GM19463 (cell line): ENCODE results near the gene FAM24A.
"Not testable (repeated sequence)": the region's sequence is repeated elsewhere in the genome, so short reads cannot be mapped to it uniquely, and the experiment has no call there.

ENCODE experiments used
- ATAC-seq: cut with Tn5 transposase; IDR thresholded peaks from one replicate; pipeline ENCODE4 v1.9.1; 2021; ENCODE audit warnings: mild to moderate bottlenecking, moderate library complexity; ENCODE audit not compliant: unreplicated experiment

Gene FAM24A, protein sequence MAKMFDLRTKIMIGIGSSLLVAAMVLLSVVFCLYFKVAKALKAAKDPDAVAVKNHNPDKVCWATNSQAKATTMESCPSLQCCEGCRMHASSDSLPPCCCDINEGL

GRCh38 chr10:122910310-122910709, at the start of gene FAM24A:
Gene FAM24A (plus strand): TSS chr10:122910610. CDS start chr10:122911635, 1,025 bp downstream.
- no peak for ATAC-seq

DNA sequence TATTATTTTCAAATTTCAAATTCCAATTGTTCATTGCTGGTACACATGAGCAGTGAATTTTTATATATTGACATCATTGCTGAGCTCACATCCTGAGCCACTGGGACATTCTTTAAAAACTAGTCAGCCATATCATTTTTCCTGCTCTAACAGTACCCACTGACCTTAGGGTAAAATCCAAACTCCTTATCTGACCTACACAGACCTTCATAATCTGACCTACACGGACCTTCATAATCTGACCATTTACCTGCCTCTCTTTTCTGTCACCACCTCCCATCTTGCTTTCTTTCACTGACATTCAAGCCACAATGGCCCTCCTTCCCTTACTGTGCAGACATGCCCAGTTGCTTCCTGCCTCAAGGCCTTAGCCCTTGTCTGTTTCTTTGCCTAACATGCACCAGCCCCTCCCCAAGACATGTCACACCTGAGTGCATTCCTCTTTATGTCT, 48.7 kb upstream of the FAM24A start:
- ATAC-seq, result no peak

DNA sequence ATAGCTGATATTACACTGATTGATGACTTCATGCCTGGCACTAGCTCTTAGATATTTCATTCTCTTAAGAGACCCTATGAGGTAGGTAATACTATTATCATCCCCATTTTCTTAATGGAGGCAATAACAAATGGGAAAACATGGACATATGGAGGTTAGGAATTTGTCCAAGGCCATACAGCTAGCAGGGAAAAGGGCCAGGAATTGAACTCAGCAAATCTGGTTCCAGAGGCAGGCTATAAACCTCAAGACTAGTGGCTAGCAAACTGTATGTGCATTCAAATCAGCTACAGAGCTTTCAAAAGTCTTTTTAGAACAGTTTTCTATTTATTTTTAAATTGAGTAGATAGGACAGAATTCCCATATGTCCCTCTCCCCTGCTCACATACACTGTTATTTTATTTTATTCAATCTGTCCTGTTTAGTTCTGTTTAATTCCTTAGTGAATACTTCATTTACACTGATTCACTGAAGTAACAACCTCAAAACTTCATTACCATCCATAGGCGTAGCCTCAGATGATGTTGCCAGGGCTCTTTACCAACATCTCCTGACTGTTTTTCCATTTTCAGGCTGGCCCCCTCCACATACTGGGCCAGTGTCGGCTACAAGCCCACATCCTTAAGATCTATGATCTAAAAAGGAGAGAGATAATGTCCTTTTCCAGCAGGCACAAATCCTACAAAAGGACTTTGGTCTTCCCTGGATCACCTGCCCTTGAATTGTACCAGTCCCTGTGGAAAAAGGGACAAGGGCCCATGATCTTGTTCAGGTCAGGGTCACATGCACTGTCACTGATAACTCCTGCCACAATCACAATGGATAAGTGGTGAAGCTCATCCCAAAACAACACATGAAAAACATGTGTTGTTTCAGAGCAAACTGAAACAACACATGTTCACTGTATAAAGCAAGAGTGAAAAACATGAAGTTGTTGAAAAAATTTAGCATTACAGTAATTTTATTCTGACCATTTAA, 46.9 kb upstream of the FAM24A start:
- ATAC-seq, result no peak

- no peak for ATAC-seq
These were observed 46.2 kb upstream of the FAM24A start for GRCh38 chr10:122864194-122864592.

- no peak for ATAC-seq
These were observed 45.5 kb upstream of the FAM24A start for GRCh38 chr10:122864901-122865300.

DNA sequence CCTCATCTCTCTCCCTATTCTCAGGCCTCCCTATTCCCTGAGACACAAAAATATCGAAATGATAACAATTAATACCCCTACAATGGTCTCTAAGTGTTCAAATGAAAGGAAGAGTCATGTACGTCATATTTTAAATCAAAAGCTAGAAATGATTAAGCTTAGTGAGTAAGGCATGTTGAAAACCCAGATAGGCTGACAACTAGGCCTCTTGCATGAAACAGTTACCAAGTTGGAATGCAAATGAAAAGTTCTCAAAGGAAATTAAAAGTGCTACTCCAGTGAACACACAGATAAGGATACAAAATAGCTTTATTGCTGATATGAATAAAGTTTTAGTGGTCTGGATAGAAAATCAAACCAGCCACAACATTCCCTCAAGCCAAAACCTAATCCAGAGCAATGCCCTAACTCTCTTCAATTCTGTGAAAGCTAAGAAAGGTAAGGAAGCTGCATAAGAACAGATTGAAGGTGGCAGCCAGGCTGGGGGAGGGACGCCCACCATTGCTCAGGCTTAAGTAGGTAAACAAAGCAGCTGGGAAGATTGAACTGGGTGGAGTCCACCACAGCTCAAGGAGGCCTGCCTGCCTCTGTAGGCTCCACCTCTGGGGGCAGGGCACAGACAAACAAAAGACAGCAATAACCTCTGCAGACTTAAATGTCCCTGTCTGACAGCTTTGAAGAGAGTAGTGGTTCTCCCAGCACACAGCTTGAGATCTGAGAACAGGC, 43.5 kb upstream of the FAM24A start:
- ATAC-seq, result not testable (repeated sequence)

DNA sequence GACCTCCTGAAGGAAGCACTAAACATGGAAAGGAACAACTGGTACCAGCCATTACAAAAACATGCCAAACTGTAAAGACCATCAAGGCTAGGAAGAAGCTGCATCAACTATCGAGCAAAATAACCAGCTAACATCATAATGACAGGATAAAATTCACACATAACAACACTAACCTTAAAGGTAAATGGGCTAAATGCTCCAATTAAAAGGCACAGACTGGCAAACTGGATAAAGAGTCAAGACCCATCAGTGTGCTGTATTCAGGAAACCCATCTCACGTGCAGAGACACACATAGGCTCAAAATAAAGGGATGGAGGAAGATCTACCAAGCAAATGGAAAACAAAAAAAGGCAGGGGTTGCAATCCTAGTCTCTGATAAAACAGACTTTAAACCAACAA, 41.6 kb upstream of the FAM24A start:
- not testable (repeated sequence) for ATAC-seq

- ATAC-seq, result not testable (repeated sequence)
These were observed 38.5 kb upstream of the FAM24A start for GRCh38 chr10:122871947-122872346.

- no peak for ATAC-seq
These were observed 34.5 kb upstream of the FAM24A start for GRCh38 chr10:122875843-122876466.

GRCh38 chr10:122876467-122876855, 33.9 kb upstream of the FAM24A start:
- no peak for ATAC-seq

GRCh38 chr10:122877264-122877663, 33.1 kb upstream of the FAM24A start:
- no peak for ATAC-seq

DNA sequence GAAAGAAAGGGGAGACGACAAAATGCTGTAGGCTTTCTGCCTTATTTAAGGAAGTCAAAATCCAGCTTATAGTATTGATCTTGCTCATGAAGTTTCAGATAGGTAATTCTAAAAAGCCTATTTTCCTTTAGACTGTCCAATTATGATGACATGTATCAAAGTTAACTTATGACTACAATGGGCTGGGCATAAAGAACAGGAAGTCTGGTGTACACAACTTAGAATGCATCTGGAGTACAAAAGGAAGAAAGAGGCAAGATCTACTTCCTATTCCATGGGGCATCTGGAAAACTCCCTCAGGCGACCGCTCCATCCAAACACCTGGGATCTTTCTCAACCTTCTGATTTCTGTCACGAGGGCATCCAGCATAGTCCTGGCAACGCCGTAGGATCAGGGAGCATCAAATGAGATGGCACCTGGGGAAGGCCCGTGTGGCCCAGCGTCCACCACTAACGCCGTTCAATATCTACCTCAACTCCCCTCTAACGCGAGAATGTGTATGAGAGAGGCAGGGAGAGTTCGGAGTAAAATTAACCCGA, 31.5 kb upstream of the FAM24A start:
- peak; percentile 14 for ATAC-seq

- peak; percentile 74 for ATAC-seq
These were observed 30.8 kb upstream of the FAM24A start, which contains the start of gene FAM24B for GRCh38 chr10:122879339-122880273. Gene FAM24B (minus strand): TSS chr10:122879581. CDS start chr10:122850515, 29,066 bp downstream.

DNA sequence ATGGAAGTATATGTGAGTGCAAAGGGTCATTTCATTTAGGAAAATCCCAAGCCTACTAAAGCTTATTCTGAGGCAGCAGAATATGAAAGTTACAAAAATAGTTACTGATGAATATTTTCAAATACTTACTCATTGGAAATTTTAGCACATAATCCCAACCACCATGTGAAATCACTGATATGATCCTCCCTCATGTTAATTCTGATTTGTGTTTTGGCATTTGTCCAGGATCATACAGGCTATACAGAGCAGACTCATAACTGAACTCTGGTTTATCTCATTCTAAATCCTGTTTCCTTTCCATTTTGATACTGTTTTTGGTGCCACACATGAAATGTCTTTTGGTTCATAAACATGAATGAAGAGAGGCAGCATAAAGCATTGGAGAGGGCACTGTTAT, 27.6 kb upstream of the FAM24A start:
- no peak for ATAC-seq

DNA sequence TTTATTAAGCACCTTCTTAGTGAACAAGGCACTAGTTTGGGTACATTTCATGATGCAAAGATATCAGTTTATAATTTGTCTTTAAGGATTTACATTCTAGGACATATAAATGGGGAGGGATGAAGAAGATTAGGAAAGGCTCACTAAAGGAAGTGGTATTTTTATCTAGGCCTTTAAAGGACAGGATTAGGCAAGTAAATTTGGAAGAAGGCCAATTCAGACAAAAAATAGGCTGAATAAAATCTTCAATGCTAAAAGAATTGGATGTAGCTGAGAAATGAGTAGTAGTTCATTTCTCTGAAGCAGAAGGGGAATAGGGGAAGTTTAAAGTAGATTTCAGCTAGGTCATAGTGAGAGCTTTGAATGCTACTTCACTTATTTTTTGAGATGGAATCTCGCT, 26.2 kb upstream of the FAM24A start:
- ATAC-seq, result no peak

DNA sequence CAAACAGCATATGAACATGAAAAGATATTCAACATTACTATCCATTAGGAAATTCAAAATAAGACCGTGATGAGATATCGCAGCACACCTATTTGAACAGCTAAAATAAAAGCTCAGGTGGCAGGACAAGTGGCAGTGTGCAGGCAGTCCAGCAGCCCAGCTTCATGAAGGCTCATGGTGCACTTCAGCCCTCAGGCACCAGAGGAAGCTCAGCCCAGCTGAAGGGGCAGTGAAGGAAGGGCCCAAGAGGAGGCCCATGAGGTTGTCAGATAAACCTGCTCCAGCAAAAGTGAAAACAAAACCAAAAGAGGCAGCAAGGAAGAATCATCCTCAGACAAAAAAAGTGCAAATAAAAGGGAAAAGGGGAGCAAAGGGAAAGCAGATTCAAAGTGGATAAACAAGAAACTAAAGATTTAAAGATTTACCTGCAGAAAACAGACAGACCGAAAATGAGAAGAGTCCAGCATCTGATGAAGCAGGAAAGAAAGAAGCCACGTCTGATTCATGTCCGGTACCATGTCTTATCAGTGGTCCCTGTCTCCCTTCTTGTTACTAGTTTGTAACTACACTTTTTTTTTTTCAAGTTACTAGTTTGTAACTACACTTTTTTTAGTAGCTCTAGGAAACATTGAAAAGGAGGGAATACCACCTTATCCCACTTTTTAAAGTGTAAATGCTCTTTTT, 16.0 kb upstream of the FAM24A start:
- no peak for ATAC-seq

DNA sequence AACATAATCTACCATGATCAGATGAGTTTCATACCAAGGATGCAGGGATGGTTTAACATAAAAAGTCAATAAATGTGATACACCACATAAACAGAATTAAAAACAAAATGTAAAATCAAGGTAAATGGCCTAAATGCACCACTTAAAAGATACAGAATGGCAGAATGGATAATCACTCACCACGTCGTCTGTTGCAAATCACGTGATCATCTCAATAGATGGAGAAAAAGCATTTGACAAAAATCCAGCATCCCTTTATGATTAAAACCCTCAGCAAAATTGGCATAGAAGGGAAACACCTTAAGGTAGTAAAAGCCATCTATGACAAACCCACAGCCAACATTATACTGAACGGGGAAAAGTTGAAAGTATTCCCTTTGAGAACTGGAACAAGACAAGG, 6.5 kb upstream of the FAM24A start:
- ATAC-seq, result not testable (repeated sequence)

DNA sequence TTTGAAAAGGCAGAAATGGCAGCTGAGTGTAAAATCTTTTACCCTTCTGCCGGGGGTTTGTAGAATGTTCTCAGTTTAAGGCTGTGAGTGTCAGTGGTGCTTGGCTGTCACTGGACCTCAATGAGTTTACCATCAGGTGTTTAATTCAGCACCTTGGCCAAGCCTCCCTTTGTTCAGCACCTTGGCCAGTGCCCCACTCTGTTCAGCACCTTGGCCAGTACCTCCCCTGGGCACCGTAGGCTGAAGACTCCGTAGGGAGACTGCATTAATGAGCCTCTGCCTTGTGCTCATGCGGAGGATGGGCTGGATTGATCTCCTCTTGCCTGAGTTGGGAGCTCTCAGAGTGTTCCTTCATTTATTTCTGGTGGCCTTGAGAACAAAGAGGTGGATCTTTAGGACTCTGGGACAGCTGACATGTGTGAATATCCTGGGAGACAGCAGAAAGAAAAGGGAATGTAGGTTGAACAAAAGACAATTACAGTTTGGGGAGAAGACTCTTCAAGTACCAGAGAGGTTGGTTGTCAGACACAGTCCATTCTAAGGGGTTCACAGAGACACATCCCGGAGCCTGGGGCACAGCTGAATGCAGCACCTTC, 1.6 kb downstream of the FAM24A start:
- ATAC-seq, result no peak

DNA sequence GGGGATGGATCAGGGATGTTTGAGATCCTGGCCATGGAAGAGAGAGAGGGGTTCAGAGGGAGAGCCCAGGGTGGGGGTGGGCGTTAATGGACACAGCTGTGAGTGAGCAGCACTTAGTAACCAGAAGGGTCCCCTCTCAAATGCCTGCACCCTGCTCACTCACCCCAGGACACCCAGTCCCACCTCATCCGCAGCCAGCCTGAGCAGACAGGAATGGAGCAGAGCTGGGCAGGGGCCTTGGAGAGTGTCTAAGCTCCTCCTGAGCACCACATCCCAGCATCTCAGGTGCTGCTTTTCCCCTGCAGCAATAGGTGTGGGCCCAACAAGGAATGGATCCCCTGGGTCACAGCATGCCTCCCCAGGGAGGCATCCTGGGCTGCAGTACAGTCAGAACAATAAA, 5.3 kb downstream of the FAM24A start:
- ATAC-seq, result no peak
